Panc1 (cell line): ENCODE results near the gene APBB2. TPM values are rescaled to one million over a fixed set of nuclear protein-coding genes. Genes with fewer than 3 reads are reported as not detected.

ENCODE experiments used
- ATAC-seq: fragments of 200-7000 bp; cut with Tn5 transposase; 2 replicates; pipeline ENCODE4 v1.9.1; 2020; ENCODE audit warnings: mild to moderate bottlenecking, moderate library complexity
- BruUV-seq: library from RNA; stranded (reverse); fragments of 400-500 nt; replicated peaks from 2 replicates; lab custom pipeline; 2021; lab: Mats Ljungman, UMichigan
- CTCF ChIA-PET: fragments of 300-600 bp; sonication (Branson Sonifier 250); formaldehyde crosslinking; loops from one replicate; lab custom pipeline; 2022; ENCODE audit warnings: antibody characterized with exemption; lab: Charles Lee
- POLR2A ChIA-PET: fragments of 300-600 bp; sonication (Branson Sonifier 250); formaldehyde crosslinking; loops from one replicate; lab custom pipeline; 2022; ENCODE audit warnings: antibody characterized with exemption; lab: Charles Lee
- DNase-seq: peaks from one replicate; pipeline ENCODE4 v3.0.0-alpha.2; 2010; ENCODE audit warnings: low read depth, low spot score
- H3K27ac ChIP-seq: 2 replicates; pipeline ENCODE4 v1.5.1; 2011; ENCODE audit warnings: mild to moderate bottlenecking, low read length, inconsistent platforms
- H3K27me3 ChIP-seq: fragments of 200-500 bp; sonication (Bioruptor generic); 2 replicates; pipeline ENCODE4 v1.6.0; 2014; ENCODE audit warnings: low read length, inconsistent platforms; ENCODE audit not compliant: control insufficient read depth, insufficient read depth
- H3K36me3 ChIP-seq: fragments of 200-500 bp; sonication (Bioruptor generic); 2 replicates; pipeline ENCODE4 v1.5.1; 2014; ENCODE audit warnings: inconsistent platforms, mild to moderate bottlenecking, low read length, moderate library complexity; ENCODE audit not compliant: control insufficient read depth, insufficient read depth
- H3K4me1 ChIP-seq: 2 replicates; pipeline ENCODE4 v1.5.1; 2011; ENCODE audit warnings: inconsistent platforms, mild to moderate bottlenecking, low read length, moderate library complexity; ENCODE audit not compliant: control insufficient read depth, insufficient read depth
- H3K4me3 ChIP-seq, 2 experiments: 2 replicates each; pipeline ENCODE4 v1.5.1; 2011 to 2012; ENCODE audit warnings: low read depth in 2 of 2, low read length in 2 of 2, mild to moderate bottlenecking in 2 of 2, inconsistent platforms in 1 of 2, moderate library complexity in 1 of 2
- H3K9me3 ChIP-seq: fragments of 200-500 bp; sonication (Bioruptor generic); 2 replicates; pipeline ENCODE4 v1.5.1; 2014; ENCODE audit warnings: low read depth, mild to moderate bottlenecking, inconsistent platforms, low read length, moderate library complexity; ENCODE audit not compliant: control insufficient read depth, insufficient read depth
- CTCF ChIP-seq: fragments of 450-650 bp; IDR thresholded peaks from 2 replicates; pipeline ENCODE4 v1.5.1; 2017; ENCODE audit warnings: mild to moderate bottlenecking
- POLR2AphosphoS5 ChIP-seq: IDR thresholded peaks from 2 replicates; pipeline ENCODE4 v1.6.1; 2012; ENCODE audit warnings: mild to moderate bottlenecking, low read depth, low read length, moderate library complexity
- SIN3A ChIP-seq: IDR thresholded peaks from 2 replicates; pipeline ENCODE4 v1.6.1; 2012; ENCODE audit warnings: low read depth, mild to moderate bottlenecking, low read length, moderate library complexity, borderline replicate concordance; ENCODE audit not compliant: insufficient read depth
- TCF7L2 ChIP-seq: IDR thresholded peaks from 2 replicates; pipeline ENCODE4 v1.6.1; 2011; ENCODE audit warnings: mild to moderate bottlenecking, low read depth, low read length, inconsistent platforms
- in situ Hi-C: cut with HindIII; loops from 2 replicates; pipeline ENCODE4 v1.10.0; 2016; ENCODE audit warnings: low sequenced_read_pairs, low pct_unique_long_range_greater_than_20kb
- intact Hi-C: fragments of 100-400 bp; cut with micrococcal nuclease; formaldehyde crosslinking; loops from one replicate; pipeline ENCODE4 v1.10.0; 2022; ENCODE audit not compliant: unreplicated experiment
- total RNA-seq: library from RNA; stranded (reverse); gene quantifications from one replicate; pipeline ENCODE4 v1.2.1, GENCODE V29; 2021; ENCODE audit not compliant: unreplicated experiment
- TF ChIP-seq, protein P1 (sequence below), 2 experiments: IDR thresholded peaks; 2 replicates each; pipeline ENCODE4 v1.6.1; 2011 to 2012; ENCODE audit warnings: low read depth in 2 of 2, control low read depth in 1 of 2, low read length in 1 of 2, mild to moderate bottlenecking in 1 of 2, moderate library complexity in 1 of 2; ENCODE audit not compliant: insufficient read depth in 1 of 2

APBB2 gene
- total RNA-seq, 1 experiment from 2014 or later: 27.1 TPM

DNA sequence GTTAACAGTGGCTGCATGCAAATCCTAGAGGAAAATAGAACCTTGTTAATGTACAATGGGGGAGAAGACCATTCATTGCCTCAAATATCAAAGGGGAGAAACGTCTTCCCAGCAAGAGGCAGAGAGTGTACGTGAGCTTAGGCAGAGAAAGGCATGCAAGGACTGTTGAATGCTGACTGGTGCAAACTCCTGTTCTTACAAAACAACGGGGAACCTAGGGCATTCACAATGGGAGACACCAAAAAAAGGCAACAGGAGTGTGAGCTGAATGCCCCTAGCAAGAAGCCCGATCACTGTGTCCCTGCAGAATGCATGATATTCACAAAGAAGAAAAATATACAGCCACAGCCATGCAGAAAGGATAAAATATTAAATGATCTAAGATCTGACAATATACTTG, 279.7 kb downstream of the APBB2 start:
- Histone ChIP-seq H3K27me3 (no peaks in the 10 kb centered on the region), H3K4me1 (no peaks in the 10 kb centered on the region), H3K4me3 (no peak overlapping the region), H3K27ac (no peak overlapping the region), H3K36me3 (no peaks in the 10 kb centered on the region), H3K9me3 (no peaks in the 10 kb centered on the region)
- no TSS peak for BruUV-seq
- ATAC-seq: no peak
- no peak for DNase-seq
- ChIA-PET CTCF (no interaction called here), POLR2A (no interaction called here)
- in situ Hi-C loops (no loop called here), intact Hi-C loops (no loop called here)
- no peak for TF ChIP-seq POLR2AphosphoS5
- no peak for TF ChIP-seq TCF7L2
- no peak for TF ChIP-seq CTCF
- no peak for TF ChIP-seq SIN3A
- TF ChIP-seq, protein P1, sequence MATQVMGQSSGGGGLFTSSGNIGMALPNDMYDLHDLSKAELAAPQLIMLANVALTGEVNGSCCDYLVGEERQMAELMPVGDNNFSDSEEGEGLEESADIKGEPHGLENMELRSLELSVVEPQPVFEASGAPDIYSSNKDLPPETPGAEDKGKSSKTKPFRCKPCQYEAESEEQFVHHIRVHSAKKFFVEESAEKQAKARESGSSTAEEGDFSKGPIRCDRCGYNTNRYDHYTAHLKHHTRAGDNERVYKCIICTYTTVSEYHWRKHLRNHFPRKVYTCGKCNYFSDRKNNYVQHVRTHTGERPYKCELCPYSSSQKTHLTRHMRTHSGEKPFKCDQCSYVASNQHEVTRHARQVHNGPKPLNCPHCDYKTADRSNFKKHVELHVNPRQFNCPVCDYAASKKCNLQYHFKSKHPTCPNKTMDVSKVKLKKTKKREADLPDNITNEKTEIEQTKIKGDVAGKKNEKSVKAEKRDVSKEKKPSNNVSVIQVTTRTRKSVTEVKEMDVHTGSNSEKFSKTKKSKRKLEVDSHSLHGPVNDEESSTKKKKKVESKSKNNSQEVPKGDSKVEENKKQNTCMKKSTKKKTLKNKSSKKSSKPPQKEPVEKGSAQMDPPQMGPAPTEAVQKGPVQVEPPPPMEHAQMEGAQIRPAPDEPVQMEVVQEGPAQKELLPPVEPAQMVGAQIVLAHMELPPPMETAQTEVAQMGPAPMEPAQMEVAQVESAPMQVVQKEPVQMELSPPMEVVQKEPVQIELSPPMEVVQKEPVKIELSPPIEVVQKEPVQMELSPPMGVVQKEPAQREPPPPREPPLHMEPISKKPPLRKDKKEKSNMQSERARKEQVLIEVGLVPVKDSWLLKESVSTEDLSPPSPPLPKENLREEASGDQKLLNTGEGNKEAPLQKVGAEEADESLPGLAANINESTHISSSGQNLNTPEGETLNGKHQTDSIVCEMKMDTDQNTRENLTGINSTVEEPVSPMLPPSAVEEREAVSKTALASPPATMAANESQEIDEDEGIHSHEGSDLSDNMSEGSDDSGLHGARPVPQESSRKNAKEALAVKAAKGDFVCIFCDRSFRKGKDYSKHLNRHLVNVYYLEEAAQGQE (IDR thresholded peaks at IDR 0.05; ENCODE audit: insufficient read depth in 1 of 2, low read depth in 2 of 2, low read length in 1 of 2): no peak

DNA sequence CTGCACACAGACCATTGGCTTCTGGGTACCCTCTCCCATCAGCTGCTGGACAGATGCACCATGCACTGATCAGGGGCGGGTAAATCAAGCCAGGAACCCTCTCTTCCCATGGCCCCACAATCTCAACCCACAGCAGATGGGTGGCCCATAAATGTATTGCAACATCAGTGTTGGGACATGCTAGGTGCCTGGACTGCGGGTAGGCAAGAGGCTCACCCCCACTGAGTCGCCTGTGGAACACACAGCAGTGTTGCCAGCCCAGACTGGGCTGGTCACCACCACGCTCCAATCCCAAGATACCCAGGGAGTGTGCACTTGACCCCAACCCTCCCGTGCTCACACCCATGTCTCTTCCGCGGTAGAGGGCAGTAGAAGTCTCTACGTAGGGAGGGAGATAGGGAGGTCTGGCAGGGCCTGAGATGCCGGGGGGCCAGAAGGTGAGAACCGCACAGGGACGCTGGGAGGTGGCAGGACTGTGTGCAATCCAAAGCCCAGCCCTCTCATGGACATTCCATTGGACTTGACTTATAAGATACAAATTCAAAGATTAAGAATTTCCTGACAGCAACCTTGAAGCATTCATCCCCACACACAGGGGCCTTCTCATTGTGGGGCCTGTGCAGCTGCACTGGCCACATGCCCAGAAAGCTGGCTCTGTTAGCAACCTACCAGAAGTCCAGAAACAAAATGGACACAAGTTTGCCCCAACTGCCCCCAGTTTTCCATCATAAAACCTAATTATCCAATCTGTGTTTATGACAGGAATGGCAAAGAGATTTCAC, 280.9 kb downstream of the APBB2 start:
- no peak overlapping the region for H3K27ac ChIP-seq
- ATAC-seq: no peak

More for the DNA sequence above, 280.9 kb downstream of the APBB2 start:
- H3K9me3 ChIP-seq: no peaks in the 10 kb centered on the region
- H3K36me3 ChIP-seq: no peaks in the 10 kb centered on the region
- DNase-seq: no peak
- no peaks in the 10 kb centered on the region for H3K4me1 ChIP-seq
- POLR2A ChIA-PET: no interaction called here
- CTCF ChIA-PET: no interaction called here
- intact Hi-C loops: no loop called here
- TF ChIP-seq TCF7L2 (no peak), SIN3A (no peak), POLR2AphosphoS5 (no peak), CTCF (no peak)
- TF ChIP-seq, protein P1 (IDR thresholded peaks at IDR 0.05; ENCODE audit: insufficient read depth in 1 of 2, low read depth in 2 of 2, low read length in 1 of 2): no peak
- no TSS peak for BruUV-seq
- no peak overlapping the region for H3K4me3 ChIP-seq
- H3K27me3 ChIP-seq: no peaks in the 10 kb centered on the region
- in situ Hi-C loops: no loop called here
